GM23338 (cell line): ENCODE results near the gene JPH3. TPM values are rescaled to one million over a fixed set of nuclear protein-coding genes. Genes with fewer than 3 reads are reported as not detected.

Experiments
- ATAC-seq: fragments of 200-7000 bp; cut with Tn5 transposase; 3 replicates; pipeline ENCODE4 v1.9.1; 2020
- DNase-seq: peaks from one replicate; pipeline ENCODE4 v3.0.0-alpha.2; 2015; ENCODE audit warnings: low spot score
- H2AFZ ChIP-seq: fragments of 200-600 bp; sonication (generic); 2 replicates; pipeline ENCODE4 v1.8.0; 2016; ENCODE audit warnings: antibody characterized with exemption, mild to moderate bottlenecking, moderate library complexity
- H3F3A ChIP-seq: fragments of 200-600 bp; sonication (generic); replicated peaks from 2 replicates; pipeline ENCODE4 v1.8.0; 2017; ENCODE audit warnings: antibody characterized with exemption, mixed run types, low read depth
- H3K27ac ChIP-seq: fragments of 200-600 bp; sonication (generic); 2 replicates; pipeline ENCODE4 v1.6.1; 2016; ENCODE audit warnings: low read depth
- H3K27me3 ChIP-seq: fragments of 200-600 bp; sonication (generic); 2 replicates; pipeline ENCODE4 v1.8.0; 2016; ENCODE audit warnings: mild to moderate bottlenecking, mixed run types, moderate library complexity; ENCODE audit not compliant: insufficient read depth
- H3K36me3 ChIP-seq: fragments of 200-600 bp; sonication (generic); 2 replicates; pipeline ENCODE4 v1.8.0; 2016; ENCODE audit warnings: mild to moderate bottlenecking; ENCODE audit not compliant: insufficient read depth
- H3K4me1 ChIP-seq: fragments of 200-600 bp; sonication (generic); 2 replicates; pipeline ENCODE4 v1.8.0; 2016; ENCODE audit warnings: mild to moderate bottlenecking, moderate library complexity; ENCODE audit not compliant: insufficient read depth
- H3K4me2 ChIP-seq: fragments of 200-600 bp; sonication (generic); 2 replicates; pipeline ENCODE4 v1.7.1; 2017; ENCODE audit warnings: mixed run types
- H3K4me3 ChIP-seq: fragments of 200-600 bp; sonication (generic); 2 replicates; pipeline ENCODE4 v1.6.1; 2016; ENCODE audit warnings: mixed run types
- H3K79me2 ChIP-seq: fragments of 200-600 bp; sonication (generic); replicated peaks from 2 replicates; pipeline ENCODE4 v1.8.0; 2017; ENCODE audit warnings: mild to moderate bottlenecking; ENCODE audit not compliant: insufficient read depth
- H3K9me2 ChIP-seq: fragments of 200-600 bp; sonication (generic); 2 replicates; pipeline ENCODE4 v1.8.0; 2017; ENCODE audit not compliant: insufficient read depth
- H4K20me1 ChIP-seq: fragments of 200-600 bp; sonication (generic); replicated peaks from 2 replicates; pipeline ENCODE4 v1.8.0; 2017; ENCODE audit warnings: mild to moderate bottlenecking; ENCODE audit not compliant: insufficient read depth
- H3K27ac Mint-ChIP-seq: 2 replicates; pipeline ENCODE4 v1.8.0; 2020; ENCODE audit warnings: inconsistent platforms, mild to moderate bottlenecking, moderate library complexity, mixed read lengths
- H3K27me3 Mint-ChIP-seq: 3 replicates; pipeline ENCODE4 v1.8.0; 2022; ENCODE audit warnings: low read depth, mild to moderate bottlenecking, moderate library complexity, mixed read lengths, inconsistent platforms; ENCODE audit not compliant: insufficient read depth, poor library complexity
- H3K36me3 Mint-ChIP-seq: 3 replicates; pipeline ENCODE4 v1.8.0; 2021; ENCODE audit warnings: low read depth, mild to moderate bottlenecking, inconsistent platforms, moderate library complexity, mixed read lengths
- H3K4me1 Mint-ChIP-seq: 3 replicates; pipeline ENCODE4 v1.8.0; 2020; ENCODE audit warnings: mild to moderate bottlenecking, inconsistent platforms, mixed read lengths
- H3K4me3 Mint-ChIP-seq: 3 replicates; pipeline ENCODE4 v1.8.0; 2021; ENCODE audit warnings: moderate library complexity, mild to moderate bottlenecking, inconsistent platforms, mixed read lengths
- H3K9me3 Mint-ChIP-seq: 3 replicates; pipeline ENCODE4 v1.8.0; 2020; ENCODE audit warnings: moderate library complexity, mild to moderate bottlenecking, inconsistent platforms, mixed read lengths
- CREB1 ChIP-seq: fragments of 250-450 bp; sonication (Bioruptor Pico); IDR thresholded peaks from 2 replicates; pipeline ENCODE4 v1.5.0; 2020; ENCODE audit warnings: low read depth, mild to moderate bottlenecking, moderate library complexity
- CTCF ChIP-seq, 2 experiments: fragments of 200-600 bp in 1 of 2; sonication (generic) in 1 of 2; conservative IDR thresholded peaks; 2 replicates each; pipeline versions ENCODE4 v1.5.1 to v1.6.1; 2016 to 2017; ENCODE audit warnings: antibody characterized with exemption in 2 of 2, low read depth in 2 of 2, mild to moderate bottlenecking in 2 of 2, moderate library complexity in 1 of 2
- EZH2phosphoT487 ChIP-seq: fragments of 200-600 bp; sonication (generic); IDR thresholded peaks from one replicate; pipeline ENCODE4 v1.8.1; 2018; ENCODE audit warnings: antibody characterized with exemption; ENCODE audit not compliant: unreplicated experiment
- ZNF114 ChIP-seq: fragments of 250-450 bp; sonication (Bioruptor Pico); IDR thresholded peaks from 2 replicates; pipeline ENCODE4 v1.5.0; 2020; ENCODE audit warnings: mild to moderate bottlenecking, moderate library complexity
- ZNF331 ChIP-seq: fragments of 250-450 bp; sonication (Bioruptor Pico); IDR thresholded peaks from 2 replicates; pipeline ENCODE4 v1.5.0; 2020; ENCODE audit warnings: low read depth, mild to moderate bottlenecking, moderate library complexity
- ZNF462 ChIP-seq: fragments of 250-450 bp; sonication (Bioruptor Pico); IDR thresholded peaks from 2 replicates; pipeline ENCODE4 v1.5.0; 2020; ENCODE audit warnings: mild to moderate bottlenecking, moderate library complexity
- polyA plus RNA-seq: library from polyadenylated mRNA; unstranded; fragments of >200 nt; fragmentation: Nextera tagmentation; extraction: Ambion mirVana; gene quantifications from 2 replicates; pipeline ENCODE4 v1.2.1, GENCODE V29; 2016
- total RNA-seq: library from RNA; depleted of rRNA; stranded (reverse); fragments of >200 nt; shearing (Covaris generic); gene quantifications from 2 replicates; pipeline ENCODE4 v1.2.3, GENCODE V29; 2014

JPH3 gene
- total and polyA plus RNA-seq, 2 experiments from 2014 or later = 8.4 to 38.3 TPM

GRCh38 chr16:87648698-87649487 is 46.6 kb downstream of the JPH3 start (continued):
- TF ChIP-seq ZNF462 (CRISPR knock-in tag) (no peak), CTCF (conservative IDR thresholded peaks at IDR 0.05; ENCODE audit: low read depth in 2 of 2) (no peak), CREB1 (CRISPR knock-in tag) (no peak), ZNF331 (CRISPR knock-in tag) (no peak), EZH2phosphoT487 (no peak)

GRCh38 chr16:87652386-87652785 is 50.1 kb downstream of the JPH3 start:
- DNase-seq (no peak), ATAC-seq (no peak)
- peaks cover 12% of the 10 kb centered on the region for H3K27me3 Mint-ChIP-seq
- peaks cover 14% of the 10 kb centered on the region for H3K4me1 Mint-ChIP-seq
- Histone ChIP-seq H4K20me1 (no peaks in the 10 kb centered on the region; the same call in 1 of the 2 replicates), H3K4me3 (no peak overlapping the region), H3K27ac (no peak overlapping the region), H3K4me2 (no peak overlapping the region), H3K4me1 (peaks cover 5% of the 10 kb centered on the region; the same call in 1 of the 2 replicates), H3F3A (no peaks in the 10 kb centered on the region), H3K79me2 (no peaks in the 10 kb centered on the region), H3K9me2 (no peaks in the 10 kb centered on the region), H3K36me3 (no peaks in the 10 kb centered on the region), H3K27me3 (no peaks in the 10 kb centered on the region), H2AFZ (no peak overlapping the region)
- no peak overlapping the region for H3K4me3 Mint-ChIP-seq
- H3K27ac Mint-ChIP-seq = no peak overlapping the region
- H3K9me3 Mint-ChIP-seq = no peaks in the 10 kb centered on the region; the same call in 2 of the 3 replicates
- H3K36me3 Mint-ChIP-seq = no peaks in the 10 kb centered on the region; the same call in 1 of the 3 replicates
- TF ChIP-seq ZNF462 (CRISPR knock-in tag) = no peak
- no peak for TF ChIP-seq ZNF114
- no peak for TF ChIP-seq EZH2phosphoT487
- TF ChIP-seq CREB1 (CRISPR knock-in tag) = no peak
